GM11168 (cell line): ENCODE measurements around the gene SHC2.
"Not testable (repeated sequence)": the region's sequence is repeated elsewhere in the genome, so short reads cannot be mapped to it uniquely, and the experiment has no call there.

Experiments
- in situ Hi-C: fragments of 300-500 bp; cut with MboI; formaldehyde crosslinking; loops from one replicate; pipeline ENCODE4 v1.12.0; 2022; ENCODE audit warnings: low sequenced_read_pairs; ENCODE audit not compliant: unreplicated experiment

SHC2 gene

DNA sequence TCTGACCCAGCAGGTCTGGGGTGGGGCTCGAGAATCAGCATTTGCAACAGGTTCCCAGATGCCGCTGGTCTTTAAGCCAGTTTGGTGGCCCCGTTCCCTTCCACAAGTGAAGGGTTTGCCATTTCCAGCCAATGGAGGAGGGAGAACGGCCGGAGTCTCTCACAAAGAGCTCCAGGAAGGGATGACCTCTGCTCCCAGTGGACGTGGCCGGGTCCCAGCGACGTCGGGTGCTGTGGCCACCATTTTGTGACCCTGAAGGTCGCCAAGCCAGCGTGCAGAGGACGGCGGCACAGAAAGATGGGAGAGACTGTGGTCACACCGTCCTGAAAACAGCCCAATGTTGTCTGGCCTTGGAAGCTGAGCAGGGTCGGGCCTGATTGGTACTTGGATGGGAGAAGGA lies 8.0 kb downstream of the SHC2 start:
- in situ Hi-C loops = no loop called here

DNA sequence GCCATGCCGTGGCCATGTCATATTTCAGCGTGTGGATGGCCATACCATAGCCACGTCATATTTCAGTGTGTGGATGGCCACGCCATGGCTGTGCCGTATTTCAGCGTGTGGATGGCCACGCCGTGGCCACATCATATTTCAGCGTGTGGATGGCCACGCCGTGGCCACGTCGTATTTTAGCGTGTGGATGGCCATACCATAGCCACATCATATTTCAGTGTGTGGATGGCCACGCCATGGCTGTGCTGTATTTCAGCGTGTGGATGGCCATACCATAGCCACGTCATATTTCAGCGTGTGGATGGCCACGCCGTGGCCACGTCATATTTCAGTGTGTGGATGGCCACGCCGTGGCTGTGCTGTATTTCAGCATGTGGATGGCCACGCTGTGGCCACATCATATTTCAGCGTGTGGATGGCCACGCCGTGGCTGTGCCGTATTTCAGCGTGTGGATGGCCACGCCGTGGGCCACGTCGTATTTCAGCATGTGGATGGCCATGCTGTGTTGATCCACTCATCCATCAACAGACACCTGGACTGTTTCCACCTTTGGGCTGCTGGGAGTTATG lies 9.8 kb downstream of the SHC2 start:
- in situ Hi-C loops = not testable (repeated sequence)

DNA sequence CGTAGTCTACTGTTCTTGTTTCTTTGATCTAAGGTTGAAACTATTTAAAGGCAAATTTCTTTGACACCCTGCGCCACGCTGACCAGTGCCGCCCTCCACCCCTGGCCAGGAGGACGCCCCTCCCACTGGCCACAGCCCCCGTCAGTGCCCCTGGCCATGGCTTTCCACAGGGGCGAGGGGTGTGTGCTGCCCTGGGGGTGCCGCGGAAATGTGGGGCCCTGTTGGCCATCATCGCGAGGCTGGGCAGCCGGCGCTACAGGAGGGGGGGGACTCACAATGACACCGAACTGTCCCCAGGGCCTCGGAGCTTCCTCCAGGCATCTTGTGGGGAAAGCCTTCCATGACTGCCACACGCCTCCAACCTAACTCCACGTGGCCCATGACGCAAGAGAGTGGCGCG lies 10.9 kb downstream of the SHC2 start:
- in situ Hi-C loops = no loop called here

DNA sequence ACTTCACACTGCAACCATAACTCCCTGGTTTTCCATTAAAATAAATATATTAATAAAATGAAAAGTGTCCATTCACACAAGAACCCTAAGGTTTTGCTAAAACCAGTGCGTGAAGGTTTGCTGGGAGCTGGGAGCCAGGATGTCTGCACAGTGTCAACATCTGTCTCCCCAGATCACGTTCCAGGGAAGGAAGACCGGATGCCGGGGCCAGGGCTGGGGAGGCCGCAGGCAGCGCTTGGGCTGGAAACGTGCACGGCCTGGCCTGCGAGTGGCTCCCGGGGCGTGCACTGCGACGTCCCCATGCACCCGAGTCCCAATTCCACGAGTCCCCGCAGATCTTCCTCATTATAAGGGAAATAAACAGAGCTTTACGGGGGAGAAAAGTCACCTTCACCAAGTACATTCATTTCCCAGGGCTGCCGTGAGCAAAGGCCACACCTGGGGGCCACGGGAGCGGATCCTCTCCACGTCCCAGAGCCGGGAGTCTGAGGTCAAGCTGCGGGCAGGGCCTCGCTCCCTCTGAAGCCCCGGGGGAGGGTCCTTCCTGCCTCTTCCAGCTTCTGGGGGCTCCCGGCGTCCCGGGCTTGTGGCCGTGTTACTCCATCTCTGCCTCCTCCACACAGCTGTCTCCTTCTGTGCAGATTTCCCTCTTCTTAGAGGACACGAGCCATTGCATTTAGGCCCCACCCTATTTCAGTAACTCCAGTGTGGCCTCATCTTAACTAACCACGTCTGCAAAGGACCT lies 12.8 kb downstream of the SHC2 start:
- in situ Hi-C loops = no loop called here

DNA sequence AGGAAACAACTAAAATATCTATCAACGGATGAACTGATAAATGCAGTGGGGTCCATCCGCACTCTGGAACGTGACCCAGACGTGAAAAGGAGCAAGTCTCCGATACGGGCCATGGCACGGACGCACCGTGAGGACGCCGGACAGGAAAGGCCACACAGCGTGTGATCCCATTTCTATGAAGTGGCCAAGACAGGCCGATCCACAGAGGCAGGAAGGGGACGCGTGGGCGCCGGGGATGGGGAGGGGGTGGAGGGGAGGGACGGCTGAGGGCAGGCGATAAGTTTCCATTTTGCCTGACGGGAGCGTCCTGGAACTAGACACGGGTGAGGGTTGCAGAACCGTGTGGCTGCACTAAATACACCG lies 13.8 kb downstream of the SHC2 start:
- in situ Hi-C loops = no loop called here

DNA sequence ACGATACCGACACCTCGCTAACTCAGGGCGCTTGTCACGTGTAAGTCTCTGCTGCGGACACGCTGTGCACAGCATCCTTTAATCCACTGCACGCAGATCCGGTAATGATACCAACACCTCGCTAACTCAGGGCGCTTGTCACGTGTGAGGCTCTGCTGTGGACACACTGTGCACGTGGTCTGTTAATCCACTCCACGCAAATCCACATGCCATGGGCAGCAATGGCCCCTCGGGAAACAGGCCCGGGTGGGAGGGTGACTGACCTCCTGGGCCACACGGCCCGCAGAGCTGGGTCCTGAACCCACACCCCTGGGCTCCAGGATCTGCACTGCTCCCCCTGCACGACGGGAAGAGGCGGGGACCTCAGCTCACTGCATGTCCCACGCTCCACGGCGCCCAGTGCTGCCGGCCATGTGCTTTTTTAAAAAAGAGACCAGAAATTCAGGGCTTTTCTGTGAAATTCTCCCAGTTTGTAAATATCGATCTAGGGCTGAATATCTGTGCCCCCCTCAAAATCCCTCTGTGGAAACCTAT lies 16.1 kb downstream of the SHC2 start:
- in situ Hi-C loops = no loop called here

DNA sequence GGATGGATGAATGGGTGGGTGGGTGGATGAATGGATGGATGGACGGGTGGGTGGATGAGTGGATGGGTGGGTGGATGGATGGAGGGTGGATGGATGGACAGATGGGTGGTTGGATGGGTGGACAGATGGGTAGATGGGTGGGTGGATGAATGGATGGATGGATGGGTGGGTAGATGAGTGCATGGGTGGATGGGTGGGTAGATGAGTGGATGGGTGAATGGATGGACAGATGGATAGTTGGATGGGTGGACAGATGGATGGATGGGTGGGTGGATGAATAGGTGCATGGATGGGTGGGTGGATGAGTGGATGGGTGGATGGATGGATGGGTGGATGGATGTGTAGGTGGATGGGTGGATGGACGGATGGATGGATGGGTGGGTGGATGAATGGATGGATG lies 17.8 kb downstream of the SHC2 start:
- in situ Hi-C loops = no loop called here

DNA sequence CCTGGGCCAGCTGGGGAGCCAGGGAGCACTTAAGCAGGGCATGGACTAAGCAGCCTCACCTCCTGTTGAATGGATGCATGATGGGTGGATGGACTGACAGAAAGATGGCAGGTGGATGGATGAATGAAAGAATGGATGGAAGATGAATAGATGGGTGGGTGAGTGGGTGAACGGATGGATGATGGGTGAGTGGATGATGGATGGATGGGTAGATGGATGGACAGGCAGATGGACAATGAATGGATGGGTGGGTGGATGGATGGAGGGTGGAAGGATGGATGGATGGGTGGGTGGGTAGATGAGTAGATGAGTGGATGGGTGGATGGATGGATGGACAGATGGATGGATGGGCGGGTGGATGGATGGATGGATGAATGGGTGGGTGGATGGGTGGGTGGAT lies 18.7 kb downstream of the SHC2 start:
- in situ Hi-C loops = no loop called here

DNA sequence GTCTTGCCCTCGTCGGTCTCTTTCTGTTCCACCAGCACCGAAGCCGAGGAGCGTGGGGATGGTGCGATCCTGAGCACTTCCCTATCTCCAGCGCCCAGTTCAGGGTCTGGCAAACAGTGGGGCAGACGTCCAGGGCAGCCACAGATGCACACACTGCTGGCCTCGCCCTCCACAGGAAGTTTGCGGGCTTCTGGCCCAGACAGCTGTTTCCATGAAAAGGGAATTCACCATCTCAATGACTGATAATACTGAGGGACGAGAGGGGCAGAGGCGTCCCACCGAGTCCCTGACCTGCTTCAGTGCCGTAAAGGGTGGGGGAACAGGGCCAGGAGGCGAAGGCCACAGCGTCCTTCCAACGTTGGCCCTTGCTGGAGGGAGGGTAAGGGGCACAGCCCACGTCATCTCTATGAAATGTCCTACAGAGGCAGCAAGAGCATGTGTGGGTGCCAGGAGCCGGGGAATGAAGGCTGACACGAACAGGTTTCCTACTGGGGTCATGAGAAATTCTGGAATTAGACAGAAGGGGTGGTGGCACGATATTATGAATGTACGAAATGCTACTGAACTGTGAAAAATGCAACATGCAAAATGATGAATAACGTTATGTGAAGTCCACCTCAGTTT lies 19.5 kb downstream of the SHC2 start:
- in situ Hi-C loops = no loop called here

DNA sequence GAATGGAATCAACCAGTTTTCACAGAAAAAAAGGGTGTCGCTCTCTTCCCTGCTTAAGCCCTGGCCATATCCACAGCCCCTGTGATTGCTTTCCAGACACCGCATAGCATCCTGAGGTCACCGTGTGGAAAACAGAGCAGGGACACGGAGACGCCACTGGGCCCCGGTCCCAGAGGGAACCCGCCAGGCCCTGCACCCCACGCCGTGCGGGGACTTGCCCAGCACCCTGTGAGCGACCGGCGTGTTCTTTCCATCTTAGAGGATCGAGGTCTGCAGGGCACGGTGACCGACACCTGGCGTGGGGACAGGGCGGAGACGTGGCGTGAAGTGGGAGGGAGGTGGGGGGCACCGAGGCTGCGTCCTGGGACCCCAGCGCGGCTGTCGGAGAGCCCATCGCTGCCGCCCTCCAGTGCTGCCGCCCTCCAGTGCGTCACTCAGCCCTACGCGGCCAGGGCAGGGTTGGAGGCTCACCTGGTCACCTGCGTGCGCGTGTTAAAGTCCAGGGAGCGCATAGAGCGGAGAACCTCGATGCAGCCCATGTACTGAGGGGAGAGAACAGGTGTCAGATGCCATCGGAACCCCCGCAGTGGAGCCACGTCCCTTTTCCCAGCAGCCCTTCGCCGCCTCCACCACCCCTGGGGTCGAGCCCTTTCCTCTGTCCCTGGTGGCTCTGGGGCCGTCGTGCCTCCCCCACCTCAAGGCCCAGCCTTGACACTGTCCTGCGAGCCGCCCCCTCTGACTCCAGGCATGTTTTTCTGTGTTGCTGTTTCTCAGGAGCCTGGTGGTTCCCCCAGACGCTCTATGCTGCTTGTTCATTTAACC lies 20.2 kb downstream of the SHC2 start:
- in situ Hi-C loops = no loop called here

DNA sequence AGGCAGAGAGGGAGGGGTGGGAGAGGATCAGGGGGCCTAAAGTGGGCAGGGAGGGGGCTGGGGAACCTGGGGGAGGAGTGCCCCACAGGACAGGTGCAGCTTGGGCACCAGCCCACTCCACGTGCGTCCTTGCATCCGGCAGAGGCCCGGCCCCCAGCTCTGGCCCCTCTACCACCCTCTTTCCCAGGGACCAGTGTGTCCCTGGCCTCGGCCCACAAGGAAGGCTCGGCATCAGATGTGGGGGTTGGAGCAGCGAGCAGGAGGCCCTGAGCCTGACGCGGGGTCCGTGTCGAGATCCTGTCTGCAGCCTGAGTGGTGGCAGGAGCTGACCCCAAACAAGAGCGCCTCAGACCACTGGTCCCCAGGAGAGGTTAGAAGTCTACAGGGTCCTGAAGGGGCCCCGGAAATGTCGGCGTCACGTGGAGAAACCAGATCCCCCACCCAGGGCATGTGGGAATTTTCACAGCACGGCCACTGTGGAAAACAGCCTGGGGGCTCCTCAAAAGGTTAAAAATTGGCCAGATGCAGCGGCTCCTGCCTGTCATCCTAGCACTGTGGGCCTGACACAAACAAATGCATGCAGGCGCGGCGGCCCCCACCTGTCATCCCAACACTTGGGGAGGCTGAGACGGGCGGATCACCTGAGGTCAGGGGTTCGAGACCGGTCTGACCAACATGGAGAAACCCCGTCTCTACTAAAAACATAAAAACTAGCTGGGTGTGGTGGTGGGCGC lies 21.5 kb downstream of the SHC2 start:
- in situ Hi-C loops = no loop called here

DNA sequence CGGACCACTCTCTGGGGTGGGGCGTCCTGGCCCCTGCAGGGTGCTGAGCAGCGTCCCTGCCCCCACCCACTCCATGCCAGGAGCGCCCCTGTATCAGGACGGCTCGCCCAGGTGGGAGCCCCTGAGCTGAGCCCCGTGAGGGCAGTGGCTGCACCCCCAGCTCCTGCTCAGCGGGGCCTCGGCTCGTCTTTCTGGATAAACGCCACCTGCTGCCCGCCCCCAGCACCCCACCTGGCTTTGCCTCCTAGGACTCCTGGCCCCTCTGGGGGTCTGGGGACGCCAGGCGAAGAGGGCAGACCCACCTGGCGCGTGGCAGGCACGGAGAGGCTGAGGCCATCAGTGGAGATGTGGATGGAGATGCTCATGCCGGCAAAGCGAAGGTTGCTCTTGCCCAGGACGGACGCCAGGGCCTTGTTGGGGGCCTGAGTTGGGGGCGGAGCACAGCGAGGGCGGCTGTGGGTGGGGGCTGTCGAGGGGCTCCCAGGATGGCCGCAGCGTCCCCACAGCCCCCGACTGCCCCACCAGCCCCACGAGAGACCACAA lies 22.3 kb downstream of the SHC2 start:
- in situ Hi-C loops = no loop called here

DNA sequence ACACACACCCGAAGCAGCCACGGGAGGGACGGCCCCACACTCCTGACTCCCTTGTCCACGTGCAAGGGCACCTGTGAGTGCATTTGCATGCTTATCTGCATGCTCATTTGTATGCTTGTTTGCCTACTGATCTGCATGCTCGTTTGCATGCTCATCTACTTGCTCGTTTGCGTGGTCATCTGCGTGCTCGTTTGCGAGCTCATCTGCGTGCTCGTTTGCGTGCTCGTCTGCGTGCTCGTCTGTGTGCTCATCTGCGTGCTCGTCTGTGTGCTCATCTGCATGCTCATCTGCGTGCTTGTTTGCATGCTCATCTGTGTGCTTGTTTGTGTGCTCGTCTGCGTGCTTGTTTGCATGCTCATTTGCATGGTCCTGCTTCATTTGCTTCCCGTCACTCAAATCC lies 23.8 kb downstream of the SHC2 start:
- in situ Hi-C loops = no loop called here

DNA sequence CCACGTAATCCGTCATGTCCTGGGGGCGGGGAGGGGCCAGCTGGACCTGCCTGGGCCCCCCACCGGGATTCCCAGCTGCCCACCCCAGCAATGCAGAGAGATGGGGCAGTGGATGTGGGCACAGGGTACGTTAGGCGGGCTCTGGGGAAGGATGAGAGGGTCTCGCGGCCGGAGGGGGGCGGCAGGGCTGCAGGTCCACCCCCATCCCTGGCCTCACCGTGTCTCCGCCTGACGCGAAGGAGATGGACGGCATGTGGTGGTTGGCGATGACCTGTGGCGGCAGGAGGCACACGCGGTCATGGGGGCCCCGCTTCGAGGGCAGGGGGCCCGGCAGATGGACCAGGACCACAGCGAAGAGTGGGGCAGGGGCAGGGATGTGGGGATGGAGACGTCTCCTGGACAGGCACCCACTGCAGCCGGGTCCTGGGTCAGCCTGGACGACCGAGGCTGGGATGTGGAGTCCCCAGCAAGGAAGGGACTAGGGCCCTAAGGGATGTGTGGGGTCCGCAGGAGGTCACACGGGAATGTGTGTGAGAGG lies 24.4 kb downstream of the SHC2 start:
- in situ Hi-C loops = no loop called here

DNA sequence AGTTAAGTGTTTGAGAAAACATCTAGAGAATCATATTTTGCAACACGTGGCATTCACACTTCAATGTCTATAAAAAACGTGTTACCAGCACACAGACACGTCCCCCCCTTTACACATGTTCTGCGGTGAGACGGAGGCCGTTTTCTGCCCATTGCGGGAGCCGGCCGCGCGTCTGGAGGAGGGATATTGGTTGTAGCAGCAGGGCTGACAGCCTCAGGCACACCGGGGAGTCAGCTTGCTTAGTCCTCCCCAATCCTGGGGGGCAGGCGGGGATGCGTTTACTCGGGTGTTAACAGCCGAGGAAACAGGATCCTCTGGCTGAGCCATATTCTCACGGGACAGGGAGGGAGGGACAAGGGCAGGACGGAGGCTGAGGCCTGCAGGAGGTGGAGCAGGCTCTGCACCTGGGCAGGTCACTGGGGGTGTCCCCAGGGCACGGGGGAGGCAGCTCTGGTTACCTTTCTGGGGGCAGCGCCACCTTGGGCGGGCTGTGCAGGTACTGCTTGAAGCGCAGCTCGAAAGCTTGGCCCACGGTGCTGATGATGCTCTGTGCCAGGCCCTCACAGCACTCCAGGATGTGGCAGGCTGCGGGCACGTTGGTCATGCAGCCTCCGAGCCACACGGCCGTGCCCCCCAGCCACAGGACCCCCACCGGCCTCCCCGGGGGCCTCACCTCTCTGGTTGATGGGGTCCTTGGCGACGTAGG lies 25.0 kb downstream of the SHC2 start:
- in situ Hi-C loops = no loop called here

DNA sequence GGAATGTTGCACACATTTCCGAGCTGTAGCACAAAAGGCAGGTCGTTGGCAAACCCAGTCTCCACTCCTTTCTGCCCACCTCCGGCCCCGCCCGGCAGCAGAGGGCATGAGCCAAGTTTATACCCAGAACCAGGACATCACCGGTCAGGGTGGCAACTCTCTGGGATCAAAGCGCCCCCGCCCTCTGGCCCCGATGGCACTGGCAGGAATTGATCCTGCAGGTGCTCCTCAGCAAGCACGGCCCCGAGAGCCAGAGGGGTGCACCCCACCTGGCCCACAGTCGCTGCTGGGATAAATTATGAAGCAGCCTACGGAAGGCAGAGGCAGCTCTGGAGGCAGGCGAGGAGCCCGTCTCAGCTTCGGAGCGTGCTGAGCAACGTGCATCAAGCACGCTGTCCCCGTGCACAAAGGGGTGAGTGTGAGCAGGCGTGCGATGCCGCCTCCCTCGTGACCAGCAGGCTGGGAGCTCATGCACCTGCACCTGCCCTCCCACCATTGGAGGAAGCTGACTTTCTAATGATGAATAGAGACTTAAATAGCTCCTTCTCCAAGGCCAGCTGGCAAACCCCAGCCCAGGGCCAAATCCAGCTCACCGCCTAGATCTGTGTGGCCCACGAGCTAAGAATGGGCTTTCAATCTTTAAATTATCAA lies 25.7 kb downstream of the SHC2 start:
- in situ Hi-C loops = no loop called here

DNA sequence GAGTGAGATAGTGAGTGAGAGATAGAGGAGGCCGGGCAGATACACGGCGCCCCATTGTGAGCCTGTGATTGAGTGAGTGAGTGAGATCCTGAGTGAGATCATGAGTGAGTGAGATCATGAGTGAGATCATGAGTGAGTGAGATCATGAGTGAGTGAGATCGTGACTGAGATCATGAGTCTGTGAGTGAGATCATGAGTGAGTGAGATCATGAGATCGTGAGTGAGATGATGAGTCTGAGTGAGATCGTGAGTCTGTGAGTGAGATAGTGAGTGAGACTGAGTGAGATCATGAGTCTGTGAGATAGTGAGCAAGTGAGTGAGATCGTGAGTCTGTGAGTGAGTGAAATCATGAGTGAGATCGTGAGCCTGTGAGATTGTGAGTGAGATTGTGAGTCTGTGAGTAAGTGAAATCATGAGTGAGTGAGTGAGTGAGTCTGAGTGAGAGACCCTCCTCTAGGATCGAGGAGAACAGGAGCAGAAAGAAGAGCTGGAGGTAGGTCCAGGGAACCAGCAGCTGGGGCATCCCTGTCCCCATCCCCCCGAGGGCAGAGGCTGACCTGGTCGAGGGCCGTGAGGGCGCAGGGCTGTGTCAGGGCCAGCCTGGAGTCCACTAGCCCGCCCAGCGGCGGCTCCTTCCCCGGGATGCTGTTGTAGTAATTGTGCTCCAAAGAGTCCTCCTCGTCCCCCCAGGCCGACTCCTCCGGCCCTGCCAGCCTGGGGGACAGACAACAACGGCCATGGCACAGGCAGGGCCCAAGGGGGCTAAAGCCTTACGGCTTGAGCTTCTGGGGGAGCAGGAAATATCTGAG lies 26.5 kb downstream of the SHC2 start:
- in situ Hi-C loops = no loop called here

DNA sequence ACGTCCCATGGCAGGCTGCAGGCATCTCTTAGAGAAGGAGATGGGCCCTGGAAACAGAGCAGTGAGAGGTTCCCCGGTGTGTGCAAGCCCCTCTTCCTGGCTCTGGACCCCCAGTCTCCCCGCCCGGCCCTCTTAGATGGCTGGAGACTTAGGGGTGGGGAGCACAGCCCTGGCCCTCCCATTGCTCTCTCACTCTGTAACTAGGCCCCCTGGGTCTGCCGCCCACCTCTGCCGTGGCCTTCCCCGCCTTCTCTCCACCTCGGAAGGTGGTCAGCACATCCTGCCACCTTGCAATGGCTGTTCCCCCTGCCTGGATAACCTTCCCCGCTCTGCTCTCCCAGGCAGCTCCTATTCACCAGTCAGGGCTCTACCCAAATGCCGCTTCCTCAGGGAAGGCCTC lies 30.1 kb downstream of the SHC2 start:
- in situ Hi-C loops = no loop called here
